ENCODE results near the gene DTHD1.

DTHD1 gene

GRCh38 chr4:36329228-36329627 is 47.8 kb downstream of the DTHD1 start:
- H3K27me3 ChIP-seq (ENCODE audit: insufficient read depth, low read length, poor library complexity, severe bottlenecking) = no peaks in the 10 kb centered on the region
- 0 out of 2 replicates have a peak overlapping the region, but pooled peaks have one; percentile 6 for H2AFZ ChIP-seq (ENCODE audit: low read length)
- H4K20me1 ChIP-seq (ENCODE audit: insufficient read depth, low read length, poor library complexity, severe bottlenecking) = no peaks in the 10 kb centered on the region
- H3F3A ChIP-seq (ENCODE audit: low read depth) = no peaks in the 10 kb centered on the region
- TF ChIP-seq, protein P1, sequence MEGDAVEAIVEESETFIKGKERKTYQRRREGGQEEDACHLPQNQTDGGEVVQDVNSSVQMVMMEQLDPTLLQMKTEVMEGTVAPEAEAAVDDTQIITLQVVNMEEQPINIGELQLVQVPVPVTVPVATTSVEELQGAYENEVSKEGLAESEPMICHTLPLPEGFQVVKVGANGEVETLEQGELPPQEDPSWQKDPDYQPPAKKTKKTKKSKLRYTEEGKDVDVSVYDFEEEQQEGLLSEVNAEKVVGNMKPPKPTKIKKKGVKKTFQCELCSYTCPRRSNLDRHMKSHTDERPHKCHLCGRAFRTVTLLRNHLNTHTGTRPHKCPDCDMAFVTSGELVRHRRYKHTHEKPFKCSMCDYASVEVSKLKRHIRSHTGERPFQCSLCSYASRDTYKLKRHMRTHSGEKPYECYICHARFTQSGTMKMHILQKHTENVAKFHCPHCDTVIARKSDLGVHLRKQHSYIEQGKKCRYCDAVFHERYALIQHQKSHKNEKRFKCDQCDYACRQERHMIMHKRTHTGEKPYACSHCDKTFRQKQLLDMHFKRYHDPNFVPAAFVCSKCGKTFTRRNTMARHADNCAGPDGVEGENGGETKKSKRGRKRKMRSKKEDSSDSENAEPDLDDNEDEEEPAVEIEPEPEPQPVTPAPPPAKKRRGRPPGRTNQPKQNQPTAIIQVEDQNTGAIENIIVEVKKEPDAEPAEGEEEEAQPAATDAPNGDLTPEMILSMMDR (conservative IDR thresholded peaks at IDR 0.05; ENCODE audit: low read length) = no peak
- TF ChIP-seq EZH2phosphoT487 (IDR thresholded peaks at IDR 0.05; ENCODE audit: borderline replicate concordance) = no peak
- no peaks in the 10 kb centered on the region for H3K9me2 ChIP-seq (replicated peaks; ENCODE audit: low read depth, low read length)
- no peaks in the 10 kb centered on the region for H3K36me3 ChIP-seq (ENCODE audit: insufficient read depth, low read length)
- H3K4me3 ChIP-seq (ENCODE audit: low read length, poor library complexity, severe bottlenecking) = no peak overlapping the region
- no peaks in the 10 kb centered on the region for H3K79me2 ChIP-seq (ENCODE audit: insufficient read depth, low read length)
- H3K4me2 ChIP-seq (ENCODE audit: low read depth, low read length, poor library complexity, severe bottlenecking) = no peak overlapping the region
- no peaks in the 10 kb centered on the region for H3K9me3 ChIP-seq (ENCODE audit: insufficient read depth, low read depth, low read length)
- no peak overlapping the region for H3K9ac ChIP-seq (ENCODE audit: low read depth, low read length, poor library complexity, severe bottlenecking)
- H3K4me1 ChIP-seq (ENCODE audit: insufficient read depth, low read length, poor library complexity, severe bottlenecking) = peaks cover 31% of the 10 kb centered on the region

- Histone ChIP-seq H4K20me1 (ENCODE audit: insufficient read depth, low read length, poor library complexity, severe bottlenecking) (no peaks in the 10 kb centered on the region), H3K9me3 (ENCODE audit: insufficient read depth, low read depth, low read length) (no peaks in the 10 kb centered on the region), H3K4me2 (ENCODE audit: low read depth, low read length, poor library complexity, severe bottlenecking) (no peak overlapping the region), H3K79me2 (ENCODE audit: insufficient read depth, low read length) (no peaks in the 10 kb centered on the region), H3K4me1 (ENCODE audit: insufficient read depth, low read length, poor library complexity, severe bottlenecking) (peaks cover 16% of the 10 kb centered on the region), H2AFZ (ENCODE audit: low read length) (no peak overlapping the region), H3K4me3 (ENCODE audit: low read length, poor library complexity, severe bottlenecking) (no peak overlapping the region), H3K9me2 (replicated peaks; ENCODE audit: low read depth, low read length) (no peaks in the 10 kb centered on the region), H3F3A (ENCODE audit: low read depth) (no peaks in the 10 kb centered on the region), H3K36me3 (ENCODE audit: insufficient read depth, low read length) (no peaks in the 10 kb centered on the region), H3K9ac (ENCODE audit: low read depth, low read length, poor library complexity, severe bottlenecking) (no peak overlapping the region), H3K27me3 (ENCODE audit: insufficient read depth, low read length, poor library complexity, severe bottlenecking) (no peaks in the 10 kb centered on the region)
- TF ChIP-seq EZH2phosphoT487 (IDR thresholded peaks at IDR 0.05; ENCODE audit: borderline replicate concordance) = no peak
These were observed 49.4 kb downstream of the DTHD1 start for GRCh38 chr4:36330796-36331195.

GRCh38 chr4:36332023-36332781 is 50.8 kb downstream of the DTHD1 start:
- H3K9me3 ChIP-seq (ENCODE audit: insufficient read depth, low read depth, low read length) = no peaks in the 10 kb centered on the region
- H3K4me2 ChIP-seq (ENCODE audit: low read depth, low read length, poor library complexity, severe bottlenecking) = no peak overlapping the region
- H3K79me2 ChIP-seq (ENCODE audit: insufficient read depth, low read length) = no peaks in the 10 kb centered on the region
- H3K27me3 ChIP-seq (ENCODE audit: insufficient read depth, low read length, poor library complexity, severe bottlenecking) = no peaks in the 10 kb centered on the region
- no peak for TF ChIP-seq EZH2phosphoT487 (IDR thresholded peaks at IDR 0.05; ENCODE audit: borderline replicate concordance)
- TF ChIP-seq, protein P1 (conservative IDR thresholded peaks at IDR 0.05; ENCODE audit: low read length) = no peak
- no peaks in the 10 kb centered on the region for H3K9me2 ChIP-seq (replicated peaks; ENCODE audit: low read depth, low read length)
- no peaks in the 10 kb centered on the region for H3F3A ChIP-seq (ENCODE audit: low read depth)
- no peaks in the 10 kb centered on the region for H4K20me1 ChIP-seq (ENCODE audit: insufficient read depth, low read length, poor library complexity, severe bottlenecking)
- H3K36me3 ChIP-seq (ENCODE audit: insufficient read depth, low read length) = no peaks in the 10 kb centered on the region
- H3K4me1 ChIP-seq (ENCODE audit: insufficient read depth, low read length, poor library complexity, severe bottlenecking) = peaks cover 28% of the 10 kb centered on the region
- no peak overlapping the region for H3K9ac ChIP-seq (ENCODE audit: low read depth, low read length, poor library complexity, severe bottlenecking)
- no peak overlapping the region for H3K4me3 ChIP-seq (ENCODE audit: low read length, poor library complexity, severe bottlenecking)
- no peak overlapping the region for H2AFZ ChIP-seq (ENCODE audit: low read length)

DNA sequence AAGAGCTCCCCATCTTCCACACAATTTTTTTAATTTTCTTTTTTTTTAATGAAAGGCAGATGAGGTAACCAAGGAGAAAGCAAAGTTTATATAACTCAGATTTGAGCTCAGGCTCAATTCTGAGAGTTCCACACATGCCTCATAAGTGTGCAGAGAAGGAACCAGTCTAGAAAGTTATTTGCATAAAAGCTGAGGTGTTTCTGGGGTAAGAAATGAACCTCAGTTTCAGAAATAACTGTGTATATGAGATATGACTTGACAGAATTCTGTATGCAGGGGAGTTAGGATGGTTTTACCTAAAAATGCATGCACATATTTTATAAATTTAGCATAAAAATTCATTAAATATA is 51.3 kb downstream of the DTHD1 start:
- Histone ChIP-seq H4K20me1 (ENCODE audit: insufficient read depth, low read length, poor library complexity, severe bottlenecking) (no peaks in the 10 kb centered on the region), H3K9me3 (ENCODE audit: insufficient read depth, low read depth, low read length) (no peaks in the 10 kb centered on the region), H3K27me3 (ENCODE audit: insufficient read depth, low read length, poor library complexity, severe bottlenecking) (no peaks in the 10 kb centered on the region), H3K9me2 (replicated peaks; ENCODE audit: low read depth, low read length) (no peaks in the 10 kb centered on the region), H3K4me2 (ENCODE audit: low read depth, low read length, poor library complexity, severe bottlenecking) (no peak overlapping the region), H3K79me2 (ENCODE audit: insufficient read depth, low read length) (no peaks in the 10 kb centered on the region), H3K36me3 (ENCODE audit: insufficient read depth, low read length) (no peaks in the 10 kb centered on the region), H3F3A (ENCODE audit: low read depth) (no peaks in the 10 kb centered on the region), H3K4me3 (ENCODE audit: low read length, poor library complexity, severe bottlenecking) (no peak overlapping the region), H3K4me1 (ENCODE audit: insufficient read depth, low read length, poor library complexity, severe bottlenecking) (peaks cover 34% of the 10 kb centered on the region), H3K9ac (ENCODE audit: low read depth, low read length, poor library complexity, severe bottlenecking) (no peak overlapping the region), H2AFZ (ENCODE audit: low read length) (no peak overlapping the region)
- TF ChIP-seq, protein P1 (conservative IDR thresholded peaks at IDR 0.05; ENCODE audit: low read length) = no peak
- TF ChIP-seq EZH2phosphoT487 (IDR thresholded peaks at IDR 0.05; ENCODE audit: borderline replicate concordance) = no peak

Data from Loucy (cell line).